Natural killer cell treated with Interleukin-12 subunit alpha and Interleukin-12 subunit beta and Interleukin-15 and Interleukin-18, amount 100 ng/mL, for 72 hours (primary cell): Measurements from ENCODE around the gene DLST. TPM values are rescaled to one million over a fixed set of nuclear protein-coding genes. Genes with fewer than 3 reads are reported as not detected.

ENCODE experiments used
- ATAC-seq, 2 donors: fragments of 150-1000 bp; cut with Tn5 transposase in 1 of 2; sonication (Bioruptor Pico), chemical (Tn5 transposase) in 1 of 2; 2 replicates each; pipeline ENCODE4 v1.10.0; 2021
- DNase-seq: peaks from one replicate; pipeline ENCODE4 v3.0.0; 2022; ENCODE audit warnings: low spot score
- H3K27ac Mint-ChIP-seq, 2 donors: 1 replicate in 1 of 2; 2 replicates in 1 of 2; pipeline ENCODE4 v1.8.0; 2022; ENCODE audit warnings: mixed read lengths in 2 of 2, mild to moderate bottlenecking in 1 of 2, moderate library complexity in 1 of 2
- H3K27me3 Mint-ChIP-seq, 2 donors: 1 replicate in 1 of 2; 2 replicates in 1 of 2; pipeline ENCODE4 v1.8.0; 2022; ENCODE audit warnings: mixed read lengths in 2 of 2
- H3K36me3 Mint-ChIP-seq: one replicate; pipeline ENCODE4 v1.8.0; 2022; ENCODE audit warnings: mixed read lengths
- H3K4me1 Mint-ChIP-seq, 2 donors: 1 replicate in 1 of 2; 2 replicates in 1 of 2; pipeline ENCODE4 v1.8.0; 2022; ENCODE audit warnings: low read depth in 2 of 2, mixed read lengths in 2 of 2, mild to moderate bottlenecking in 1 of 2
- H3K4me3 Mint-ChIP-seq: one replicate; pipeline ENCODE4 v1.8.0; 2022; ENCODE audit warnings: mixed read lengths
- H3K9me3 Mint-ChIP-seq: 2 replicates; pipeline ENCODE4 v1.8.0; 2022; ENCODE audit warnings: mixed read lengths
- total RNA-seq, 2 donors: library from RNA; stranded (reverse); gene quantifications; one replicate each; pipeline ENCODE4 v1.2.3, GENCODE V29; 2022

The DLST gene
- total RNA-seq, 2 donors from 2014 or later: 127 to 136 TPM

GRCh38 chr14:74910556-74910955 is 28.8 kb downstream of the DLST start:
- H3K9me3 Mint-ChIP-seq: no peaks in the 10 kb centered on the region
- peaks cover 0 to 4% of the 10 kb centered on the region in 2 donors for H3K4me1 Mint-ChIP-seq
- no peak overlapping the region for H3K27ac Mint-ChIP-seq

GRCh38 chr14:74911221-74911620 is 29.5 kb downstream of the DLST start:
- H3K36me3 Mint-ChIP-seq: no peaks in the 10 kb centered on the region
- no peaks in the 10 kb centered on the region for H3K27me3 Mint-ChIP-seq
- ATAC-seq: no peak
- H3K4me3 Mint-ChIP-seq: no peak overlapping the region
- peaks cover 0 to 3% of the 10 kb centered on the region in 2 donors for H3K4me1 Mint-ChIP-seq
- no peaks in the 10 kb centered on the region for H3K9me3 Mint-ChIP-seq
- H3K27ac Mint-ChIP-seq: no peak overlapping the region
- no peak for DNase-seq

More at GRCh38 chr14:74910556-74910955, 28.8 kb downstream of the DLST start:
- DNase-seq (no peak), ATAC-seq (no peak)
- no peaks in the 10 kb centered on the region for H3K27me3 Mint-ChIP-seq
- no peak overlapping the region for H3K4me3 Mint-ChIP-seq
- H3K36me3 Mint-ChIP-seq: no peaks in the 10 kb centered on the region

- Mint-ChIP-seq H3K27ac (no peak overlapping the region), H3K4me1 (peaks cover 0 to 3% of the 10 kb centered on the region in 2 donors), H3K27me3 (no peaks in the 10 kb centered on the region), H3K9me3 (no peaks in the 10 kb centered on the region), H3K36me3 (no peaks in the 10 kb centered on the region), H3K4me3 (no peak overlapping the region)
- ATAC-seq (no peak), DNase-seq (no peak)
Measured at GRCh38 chr14:74911704-74912103, 30.0 kb downstream of the DLST start.

GRCh38 chr14:74912111-74912510 is 30.4 kb downstream of the DLST start:
- Mint-ChIP-seq H3K27me3 (no peaks in the 10 kb centered on the region), H3K27ac (no peak overlapping the region), H3K9me3 (no peaks in the 10 kb centered on the region), H3K4me3 (no peak overlapping the region), H3K4me1 (peaks cover 0 to 2% of the 10 kb centered on the region in 2 donors), H3K36me3 (no peaks in the 10 kb centered on the region)
- ATAC-seq (no peak), DNase-seq (no peak)

GRCh38 chr14:74912801-74913200 is 31.1 kb downstream of the DLST start:
- no peak overlapping the region for H3K27ac Mint-ChIP-seq

GRCh38 chr14:74913393-74913910 is 31.7 kb downstream of the DLST start:
- H3K27ac Mint-ChIP-seq: no peak overlapping the region
- H3K27me3 Mint-ChIP-seq: no peaks in the 10 kb centered on the region
- no peaks in the 10 kb centered on the region for H3K4me1 Mint-ChIP-seq
- no peaks in the 10 kb centered on the region for H3K36me3 Mint-ChIP-seq
- no peak for DNase-seq
- ATAC-seq: no peak
- no peak overlapping the region for H3K4me3 Mint-ChIP-seq
- H3K9me3 Mint-ChIP-seq: no peaks in the 10 kb centered on the region

More at GRCh38 chr14:74912801-74913200, 31.1 kb downstream of the DLST start:
- Mint-ChIP-seq H3K9me3 (no peaks in the 10 kb centered on the region), H3K4me3 (no peak overlapping the region), H3K4me1 (no peaks in the 10 kb centered on the region), H3K36me3 (no peaks in the 10 kb centered on the region), H3K27me3 (no peaks in the 10 kb centered on the region)
- ATAC-seq (no peak), DNase-seq (no peak)

GRCh38 chr14:74913986-74914573 is 32.4 kb downstream of the DLST start:
- Mint-ChIP-seq H3K9me3 (no peaks in the 10 kb centered on the region), H3K27ac (no peak overlapping the region), H3K27me3 (no peaks in the 10 kb centered on the region), H3K36me3 (no peaks in the 10 kb centered on the region), H3K4me1 (no peaks in the 10 kb centered on the region), H3K4me3 (no peak overlapping the region)
- no peak for DNase-seq
- ATAC-seq: no peak

GRCh38 chr14:74915426-74915825 is 33.7 kb downstream of the DLST start:
- H3K4me1 Mint-ChIP-seq: no peaks in the 10 kb centered on the region
- no peak for ATAC-seq
- H3K27ac Mint-ChIP-seq: no peak overlapping the region
- H3K27me3 Mint-ChIP-seq: no peaks in the 10 kb centered on the region
- DNase-seq: no peak
- no peaks in the 10 kb centered on the region for H3K36me3 Mint-ChIP-seq
- H3K9me3 Mint-ChIP-seq: no peaks in the 10 kb centered on the region
- H3K4me3 Mint-ChIP-seq: no peak overlapping the region

GRCh38 chr14:74915826-74916225 is 34.1 kb downstream of the DLST start:
- ATAC-seq (no peak), DNase-seq (no peak)
- H3K4me3 Mint-ChIP-seq: no peak overlapping the region
- H3K9me3 Mint-ChIP-seq: no peaks in the 10 kb centered on the region
- no peaks in the 10 kb centered on the region for H3K27me3 Mint-ChIP-seq
- no peak overlapping the region for H3K27ac Mint-ChIP-seq
- no peaks in the 10 kb centered on the region for H3K4me1 Mint-ChIP-seq
- no peaks in the 10 kb centered on the region for H3K36me3 Mint-ChIP-seq

- no peak for DNase-seq
- peak in 1 of 2 donors; percentile 17 for ATAC-seq
- Mint-ChIP-seq H3K36me3 (no peaks in the 10 kb centered on the region), H3K27me3 (no peaks in the 10 kb centered on the region), H3K4me1 (peaks cover 0 to under 1% of the 10 kb centered on the region in 2 donors), H3K4me3 (no peak overlapping the region), H3K27ac (no peak overlapping the region), H3K9me3 (no peaks in the 10 kb centered on the region)
Measured at GRCh38 chr14:74917178-74917543, 35.4 kb downstream of the DLST start.

GRCh38 chr14:74917646-74918081 is 35.9 kb downstream of the DLST start:
- Mint-ChIP-seq H3K4me3 (no peak overlapping the region), H3K27ac (no peak overlapping the region), H3K9me3 (no peaks in the 10 kb centered on the region), H3K27me3 (no peaks in the 10 kb centered on the region), H3K36me3 (no peaks in the 10 kb centered on the region), H3K4me1 (peaks cover 0 to 3% of the 10 kb centered on the region in 2 donors)
- ATAC-seq (no peak), DNase-seq (no peak)

- Mint-ChIP-seq H3K27ac (no peak overlapping the region), H3K4me3 (no peak overlapping the region), H3K27me3 (no peaks in the 10 kb centered on the region), H3K9me3 (no peaks in the 10 kb centered on the region), H3K36me3 (no peaks in the 10 kb centered on the region), H3K4me1 (peaks cover 0 to 3% of the 10 kb centered on the region in 2 donors)
- no peak for DNase-seq
- no peak for ATAC-seq
Measured at GRCh38 chr14:74918380-74918779, 36.7 kb downstream of the DLST start.

- Mint-ChIP-seq H3K27me3 (peaks cover 3 to 7% of the 10 kb centered on the region in 2 donors), H3K27ac (no peak overlapping the region), H3K4me3 (no peak overlapping the region), H3K9me3 (no peaks in the 10 kb centered on the region), H3K4me1 (peaks cover 0 to 7% of the 10 kb centered on the region in 2 donors), H3K36me3 (no peaks in the 10 kb centered on the region)
- DNase-seq (no peak), ATAC-seq (no peak)
Measured at GRCh38 chr14:74919421-74920165, 37.9 kb downstream of the DLST start.

- Mint-ChIP-seq H3K36me3 (no peaks in the 10 kb centered on the region), H3K27me3 (peaks cover 3 to 8% of the 10 kb centered on the region in 2 donors), H3K4me3 (no peak overlapping the region), H3K27ac (no peak overlapping the region), H3K9me3 (no peaks in the 10 kb centered on the region), H3K4me1 (peaks cover 0 to 7% of the 10 kb centered on the region in 2 donors)
- ATAC-seq: no peak
- DNase-seq: no peak
Measured at GRCh38 chr14:74920281-74920680, 38.6 kb downstream of the DLST start.
